Stimulated activated CD4-positive, alpha-beta T cell treated with anti-CD3 and anti-CD28 coated beads, Interleukin-15, amount 100 ng/mL, for 1 hour (primary cell): ENCODE measurements around the gene TTC21A.

ENCODE experiments used
- DNase-seq, 2 donors: peaks; one replicate each; pipeline ENCODE4 v3.0.0-alpha.2; 2020; ENCODE audit warnings: low read depth in 1 of 2, low spot score in 1 of 2

The TTC21A gene

GRCh38 chr3:39178553-39178952 is 71.1 kb downstream of the TTC21A start:
- no peak for DNase-seq

GRCh38 chr3:39180183-39180545 is 72.7 kb downstream of the TTC21A start:
- no peak for DNase-seq

GRCh38 chr3:39180546-39181346 is 73.3 kb downstream of the TTC21A start:
- peak; percentile 80 to 85 for DNase-seq

- no peak for DNase-seq
Observed at GRCh38 chr3:39181408-39182335, 74.2 kb downstream of the TTC21A start.

- DNase-seq = no peak
Observed at GRCh38 chr3:39183211-39184080, 76.0 kb downstream of the TTC21A start.

- no peak for DNase-seq
Observed at GRCh38 chr3:39184081-39184967, 76.8 kb downstream of the TTC21A start.

- DNase-seq = no peak
Observed at GRCh38 chr3:39184968-39185285, 77.4 kb downstream of the TTC21A start.

- no peak for DNase-seq
Observed at GRCh38 chr3:39185326-39185958, 78.0 kb downstream of the TTC21A start.

GRCh38 chr3:39185959-39186691 is 78.6 kb downstream of the TTC21A start:
- no peak for DNase-seq

GRCh38 chr3:39186692-39187151 is 79.2 kb downstream of the TTC21A start:
- DNase-seq = no peak

- no peak for DNase-seq
Observed at GRCh38 chr3:39187372-39188155, 80.1 kb downstream of the TTC21A start.
